ENCODE measurements around the gene ROMO1. TPM values are rescaled to one million over a fixed set of nuclear protein-coding genes. Genes with fewer than 3 reads are reported as not detected.

The ROMO1 gene
- total and polyA plus RNA-seq, 10 of the 15 experiments (the other 5 are each of a cell fraction or from before 2014, with no cell fraction given) = 23.2 to 631 (median 352) TPM

DNA sequence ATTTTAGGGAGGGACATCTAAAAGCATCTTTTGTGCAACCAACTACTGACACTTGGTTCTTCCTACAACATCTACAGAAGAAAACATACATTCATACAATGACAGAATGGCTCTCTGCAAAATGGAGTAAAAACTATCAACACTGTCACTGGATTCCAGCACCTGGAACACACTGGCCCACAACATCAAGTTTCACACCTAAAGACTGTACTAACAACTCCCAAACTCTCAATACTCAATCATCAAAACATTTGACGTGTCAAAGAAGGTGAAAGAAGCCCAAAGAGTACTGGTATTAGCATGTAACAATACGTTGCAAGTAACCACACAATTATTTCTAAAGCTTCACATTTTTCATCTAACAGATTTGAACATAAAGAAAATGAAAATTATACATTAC lies 36.7 kb upstream of the ROMO1 start (continued):
- TF ChIP-seq, protein P1, sequence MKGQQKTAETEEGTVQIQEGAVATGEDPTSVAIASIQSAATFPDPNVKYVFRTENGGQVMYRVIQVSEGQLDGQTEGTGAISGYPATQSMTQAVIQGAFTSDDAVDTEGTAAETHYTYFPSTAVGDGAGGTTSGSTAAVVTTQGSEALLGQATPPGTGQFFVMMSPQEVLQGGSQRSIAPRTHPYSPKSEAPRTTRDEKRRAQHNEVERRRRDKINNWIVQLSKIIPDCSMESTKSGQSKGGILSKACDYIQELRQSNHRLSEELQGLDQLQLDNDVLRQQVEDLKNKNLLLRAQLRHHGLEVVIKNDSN (IDR thresholded peaks at IDR 0.05; ENCODE audit: borderline replicate concordance, extremely low read length, insufficient read depth, low read depth, low read length) = no peak
- TF ChIP-seq MTA2 (IDR thresholded peaks at IDR 0.05; ENCODE audit: low read depth) (no peak), NFYB (IDR thresholded peaks at IDR 0.05; ENCODE audit: insufficient read depth, low read depth, low read length) (no peak), NFYA (IDR thresholded peaks at IDR 0.05; ENCODE audit: borderline replicate concordance, low read depth, low read length) (no peak), SMAD5 (IDR thresholded peaks at IDR 0.05; ENCODE audit: low read depth) (no peak), ESRRA (IDR thresholded peaks at IDR 0.05; ENCODE audit: low read length) (no peak), BACH1 (IDR thresholded peaks at IDR 0.05; ENCODE audit: borderline replicate concordance) (no peak), CBX5 (IDR thresholded peaks at IDR 0.05; ENCODE audit: low read depth) (no peak), RCOR1 (conservative IDR thresholded peaks at IDR 0.05; ENCODE audit: low read depth, low read length) (no peak), YY1 (IDR thresholded peaks at IDR 0.05; ENCODE audit: low read depth, low read length) (no peak), FOXM1 (IDR thresholded peaks at IDR 0.05; ENCODE audit: low read depth, low read length) (no peak), ATF7 (IDR thresholded peaks at IDR 0.05; ENCODE audit: low read depth) (no peak)
- TF ChIP-seq, protein P2, sequence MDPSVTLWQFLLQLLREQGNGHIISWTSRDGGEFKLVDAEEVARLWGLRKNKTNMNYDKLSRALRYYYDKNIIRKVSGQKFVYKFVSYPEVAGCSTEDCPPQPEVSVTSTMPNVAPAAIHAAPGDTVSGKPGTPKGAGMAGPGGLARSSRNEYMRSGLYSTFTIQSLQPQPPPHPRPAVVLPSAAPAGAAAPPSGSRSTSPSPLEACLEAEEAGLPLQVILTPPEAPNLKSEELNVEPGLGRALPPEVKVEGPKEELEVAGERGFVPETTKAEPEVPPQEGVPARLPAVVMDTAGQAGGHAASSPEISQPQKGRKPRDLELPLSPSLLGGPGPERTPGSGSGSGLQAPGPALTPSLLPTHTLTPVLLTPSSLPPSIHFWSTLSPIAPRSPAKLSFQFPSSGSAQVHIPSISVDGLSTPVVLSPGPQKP (IDR thresholded peaks at IDR 0.05; ENCODE audit: low read depth, low read length) = no peak
- TF ChIP-seq, protein P3, sequence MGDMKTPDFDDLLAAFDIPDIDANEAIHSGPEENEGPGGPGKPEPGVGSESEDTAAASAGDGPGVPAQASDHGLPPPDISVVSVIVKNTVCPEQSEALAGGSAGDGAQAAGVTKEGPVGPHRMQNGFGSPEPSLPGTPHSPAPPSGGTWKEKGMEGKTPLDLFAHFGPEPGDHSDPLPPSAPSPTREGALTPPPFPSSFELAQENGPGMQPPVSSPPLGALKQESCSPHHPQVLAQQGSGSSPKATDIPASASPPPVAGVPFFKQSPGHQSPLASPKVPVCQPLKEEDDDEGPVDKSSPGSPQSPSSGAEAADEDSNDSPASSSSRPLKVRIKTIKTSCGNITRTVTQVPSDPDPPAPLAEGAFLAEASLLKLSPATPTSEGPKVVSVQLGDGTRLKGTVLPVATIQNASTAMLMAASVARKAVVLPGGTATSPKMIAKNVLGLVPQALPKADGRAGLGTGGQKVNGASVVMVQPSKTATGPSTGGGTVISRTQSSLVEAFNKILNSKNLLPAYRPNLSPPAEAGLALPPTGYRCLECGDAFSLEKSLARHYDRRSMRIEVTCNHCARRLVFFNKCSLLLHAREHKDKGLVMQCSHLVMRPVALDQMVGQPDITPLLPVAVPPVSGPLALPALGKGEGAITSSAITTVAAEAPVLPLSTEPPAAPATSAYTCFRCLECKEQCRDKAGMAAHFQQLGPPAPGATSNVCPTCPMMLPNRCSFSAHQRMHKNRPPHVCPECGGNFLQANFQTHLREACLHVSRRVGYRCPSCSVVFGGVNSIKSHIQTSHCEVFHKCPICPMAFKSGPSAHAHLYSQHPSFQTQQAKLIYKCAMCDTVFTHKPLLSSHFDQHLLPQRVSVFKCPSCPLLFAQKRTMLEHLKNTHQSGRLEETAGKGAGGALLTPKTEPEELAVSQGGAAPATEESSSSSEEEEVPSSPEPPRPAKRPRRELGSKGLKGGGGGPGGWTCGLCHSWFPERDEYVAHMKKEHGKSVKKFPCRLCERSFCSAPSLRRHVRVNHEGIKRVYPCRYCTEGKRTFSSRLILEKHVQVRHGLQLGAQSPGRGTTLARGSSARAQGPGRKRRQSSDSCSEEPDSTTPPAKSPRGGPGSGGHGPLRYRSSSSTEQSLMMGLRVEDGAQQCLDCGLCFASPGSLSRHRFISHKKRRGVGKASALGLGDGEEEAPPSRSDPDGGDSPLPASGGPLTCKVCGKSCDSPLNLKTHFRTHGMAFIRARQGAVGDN (IDR thresholded peaks at IDR 0.05) = no peak

Data from GM12878 (cell line).